Stomach (tissue), 4 donors: ENCODE data around the gene RBM27.
"Not testable (repeated sequence)": the region's sequence is repeated elsewhere in the genome, so short reads cannot be mapped to it uniquely, and the experiment has no call there.

Experiments used
- EP300 ChIP-seq: sonication (generic); formaldehyde crosslinking; IDR thresholded peaks from one replicate; pipeline ENCODE4 v1.6.1; 2017; ENCODE audit warnings: antibody characterized with exemption
- POLR2A ChIP-seq, 4 donors: fragments of 450-650 bp; IDR thresholded peaks; one replicate each; pipeline ENCODE4 v1.6.1; 2016; ENCODE audit warnings: antibody characterized with exemption in 4 of 4, control low read depth in 2 of 4, mild to moderate bottlenecking in 1 of 4, moderate library complexity in 1 of 4
- TF ChIP-seq, protein P1 (sequence below), 7 experiments: fragments of 450-650 bp in 4 of 7; fragments of 200-600 bp in 3 of 7; sonication (generic) in 3 of 7; IDR thresholded peaks; one replicate each; pipeline ENCODE4 v1.5.1; 2016 to 2019; ENCODE audit warnings: antibody characterized with exemption in 7 of 7, control low read depth in 2 of 7, mild to moderate bottlenecking in 1 of 7

DNA sequence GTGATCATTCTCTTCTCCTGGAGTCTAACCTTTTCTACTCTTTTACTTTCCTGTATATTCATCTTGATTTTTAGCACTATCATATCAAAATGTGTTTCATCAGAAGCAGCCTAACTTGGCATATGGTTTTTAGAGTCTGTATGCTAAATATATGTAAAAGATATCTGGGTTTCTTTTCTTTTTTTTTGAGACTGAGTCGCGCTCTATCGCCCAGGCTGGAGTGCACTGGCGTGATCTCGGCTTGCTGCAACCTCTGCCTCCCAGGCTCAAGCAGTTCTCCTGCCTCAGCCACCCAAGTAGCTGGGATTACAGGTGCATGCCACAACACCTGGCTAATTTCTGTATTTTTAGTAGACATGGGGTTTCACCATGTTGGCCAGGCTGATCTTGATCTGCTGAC, 11.5 kb downstream of the RBM27 start:
- TF ChIP-seq, protein P1, sequence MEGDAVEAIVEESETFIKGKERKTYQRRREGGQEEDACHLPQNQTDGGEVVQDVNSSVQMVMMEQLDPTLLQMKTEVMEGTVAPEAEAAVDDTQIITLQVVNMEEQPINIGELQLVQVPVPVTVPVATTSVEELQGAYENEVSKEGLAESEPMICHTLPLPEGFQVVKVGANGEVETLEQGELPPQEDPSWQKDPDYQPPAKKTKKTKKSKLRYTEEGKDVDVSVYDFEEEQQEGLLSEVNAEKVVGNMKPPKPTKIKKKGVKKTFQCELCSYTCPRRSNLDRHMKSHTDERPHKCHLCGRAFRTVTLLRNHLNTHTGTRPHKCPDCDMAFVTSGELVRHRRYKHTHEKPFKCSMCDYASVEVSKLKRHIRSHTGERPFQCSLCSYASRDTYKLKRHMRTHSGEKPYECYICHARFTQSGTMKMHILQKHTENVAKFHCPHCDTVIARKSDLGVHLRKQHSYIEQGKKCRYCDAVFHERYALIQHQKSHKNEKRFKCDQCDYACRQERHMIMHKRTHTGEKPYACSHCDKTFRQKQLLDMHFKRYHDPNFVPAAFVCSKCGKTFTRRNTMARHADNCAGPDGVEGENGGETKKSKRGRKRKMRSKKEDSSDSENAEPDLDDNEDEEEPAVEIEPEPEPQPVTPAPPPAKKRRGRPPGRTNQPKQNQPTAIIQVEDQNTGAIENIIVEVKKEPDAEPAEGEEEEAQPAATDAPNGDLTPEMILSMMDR (IDR thresholded peaks at IDR 0.05), result not testable (repeated sequence)
- TF ChIP-seq EP300; POLR2A (IDR thresholded peaks at IDR 0.05): not testable (repeated sequence)
